ENCODE results near the gene GJA4.

DNA sequence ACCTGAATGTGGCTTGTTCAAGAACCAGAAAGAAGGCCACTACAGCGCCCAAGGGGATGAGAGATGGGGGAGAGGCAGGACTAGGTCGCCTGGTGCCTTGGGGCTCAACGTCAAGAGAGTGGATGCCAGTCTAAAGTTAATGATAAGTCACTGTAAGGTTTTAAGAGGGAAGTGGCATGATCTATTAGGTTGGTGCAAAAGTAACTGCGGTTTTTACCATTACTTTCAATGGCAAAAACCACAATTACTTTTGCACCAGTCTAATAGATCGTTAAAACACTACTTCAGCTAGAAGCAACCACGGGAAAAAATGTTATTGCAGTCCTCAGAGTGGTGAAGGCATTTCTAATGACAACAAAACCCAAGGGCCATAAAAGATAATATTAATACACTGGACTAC is 14.4 kb upstream of the GJA4 start:
- TF ChIP-seq, protein P1, sequence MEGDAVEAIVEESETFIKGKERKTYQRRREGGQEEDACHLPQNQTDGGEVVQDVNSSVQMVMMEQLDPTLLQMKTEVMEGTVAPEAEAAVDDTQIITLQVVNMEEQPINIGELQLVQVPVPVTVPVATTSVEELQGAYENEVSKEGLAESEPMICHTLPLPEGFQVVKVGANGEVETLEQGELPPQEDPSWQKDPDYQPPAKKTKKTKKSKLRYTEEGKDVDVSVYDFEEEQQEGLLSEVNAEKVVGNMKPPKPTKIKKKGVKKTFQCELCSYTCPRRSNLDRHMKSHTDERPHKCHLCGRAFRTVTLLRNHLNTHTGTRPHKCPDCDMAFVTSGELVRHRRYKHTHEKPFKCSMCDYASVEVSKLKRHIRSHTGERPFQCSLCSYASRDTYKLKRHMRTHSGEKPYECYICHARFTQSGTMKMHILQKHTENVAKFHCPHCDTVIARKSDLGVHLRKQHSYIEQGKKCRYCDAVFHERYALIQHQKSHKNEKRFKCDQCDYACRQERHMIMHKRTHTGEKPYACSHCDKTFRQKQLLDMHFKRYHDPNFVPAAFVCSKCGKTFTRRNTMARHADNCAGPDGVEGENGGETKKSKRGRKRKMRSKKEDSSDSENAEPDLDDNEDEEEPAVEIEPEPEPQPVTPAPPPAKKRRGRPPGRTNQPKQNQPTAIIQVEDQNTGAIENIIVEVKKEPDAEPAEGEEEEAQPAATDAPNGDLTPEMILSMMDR (conservative IDR thresholded peaks at IDR 0.05 in 1 of 2, IDR thresholded peaks at IDR 0.05 in 1 of 2; ENCODE audit: low read depth in 1 of 2, low read length in 2 of 2): no peak
- TF ChIP-seq EZH2 (IDR thresholded peaks at IDR 0.05; ENCODE audit: low read length, missing control alignments): no peak

Measured in fibroblast of lung (primary cell).